Dermis microvascular lymphatic vessel endothelial cell (primary cell): ENCODE measurements around the gene JARID2. TPM values are rescaled to one million over a fixed set of nuclear protein-coding genes. Genes with fewer than 3 reads are reported as not detected.

Experiments
- DNase-seq, 2 donors: peaks; one replicate each; pipeline versions ENCODE4 v3.0.0 to v3.0.0-alpha.2; 2010; ENCODE audit warnings: low read depth in 2 of 2
- total RNA-seq: library from RNA; depleted of rRNA; stranded (reverse); fragments of >200 nt; gene quantifications from 2 replicates; pipeline ENCODE4 v1.2.1, GENCODE V29; 2014

Gene JARID2
- total RNA-seq, 1 donor from 2014 or later: 11.8 TPM

DNA sequence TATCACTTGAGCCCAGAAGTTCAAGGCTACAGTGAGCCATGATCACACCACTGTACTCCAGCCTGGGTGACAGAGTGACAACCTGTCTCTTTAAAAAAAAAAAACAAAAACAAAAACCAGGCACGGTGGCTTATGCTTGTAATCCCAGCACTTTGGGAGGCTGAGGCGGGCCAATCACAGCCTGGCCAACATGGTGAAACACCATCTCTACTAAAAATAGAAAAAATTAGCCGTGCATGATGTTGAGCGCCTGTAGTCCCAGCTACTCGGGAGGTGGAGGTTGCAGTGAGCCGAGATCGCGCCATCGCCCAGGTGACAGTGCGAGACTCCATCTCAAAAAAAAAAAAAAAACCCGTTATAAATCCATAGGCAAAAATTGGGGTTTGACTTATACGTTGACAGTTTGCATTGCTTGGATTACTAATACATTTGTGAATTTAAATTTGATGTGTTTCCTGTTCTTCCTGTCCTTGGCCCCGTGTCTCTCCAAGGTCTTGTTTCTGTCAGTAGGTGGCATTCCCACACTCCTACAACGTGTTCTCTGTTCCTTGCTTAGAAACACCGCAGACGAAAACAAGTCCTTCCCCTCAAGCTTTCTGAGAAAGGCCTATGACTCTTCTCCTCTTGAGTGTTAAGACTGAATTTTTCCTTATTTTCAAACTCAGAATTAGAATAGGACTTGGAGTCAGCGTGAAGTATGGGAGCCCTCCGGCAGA, 269.9 kb downstream of the JARID2 start:
- no peak for DNase-seq

DNA sequence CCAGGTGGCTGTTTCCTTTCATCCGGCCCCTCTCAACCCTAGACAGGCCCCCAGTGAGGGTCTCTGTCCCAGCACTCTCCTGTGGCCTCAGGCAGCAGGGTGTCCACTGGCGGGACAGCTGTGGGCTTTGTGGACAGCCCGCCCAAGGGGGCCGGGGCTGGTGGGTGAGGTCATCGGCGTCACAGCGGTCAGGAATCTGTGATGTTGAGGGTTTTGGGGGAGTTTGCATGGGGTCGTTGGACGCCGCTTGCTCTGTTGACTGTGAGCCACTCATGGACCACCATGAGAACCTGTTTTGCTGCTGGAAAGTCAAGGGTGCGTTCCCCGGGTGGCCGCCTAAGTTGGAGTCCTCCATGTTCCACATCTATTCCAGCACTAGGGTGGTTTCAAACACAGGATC, 270.5 kb downstream of the JARID2 start:
- DNase-seq: no peak

- DNase-seq: no peak
Measured at GRCh38 chr6:15516923-15517560, 271.2 kb downstream of the JARID2 start.

- no peak for DNase-seq
Measured at GRCh38 chr6:15517600-15517999, 271.7 kb downstream of the JARID2 start.

- DNase-seq: no peak
Measured at GRCh38 chr6:15518057-15518456, 272.2 kb downstream of the JARID2 start.

GRCh38 chr6:15518878-15519277, 273.0 kb downstream of the JARID2 start:
- no peak for DNase-seq

GRCh38 chr6:15519681-15520080, 273.8 kb downstream of the JARID2 start:
- DNase-seq: no peak

DNA sequence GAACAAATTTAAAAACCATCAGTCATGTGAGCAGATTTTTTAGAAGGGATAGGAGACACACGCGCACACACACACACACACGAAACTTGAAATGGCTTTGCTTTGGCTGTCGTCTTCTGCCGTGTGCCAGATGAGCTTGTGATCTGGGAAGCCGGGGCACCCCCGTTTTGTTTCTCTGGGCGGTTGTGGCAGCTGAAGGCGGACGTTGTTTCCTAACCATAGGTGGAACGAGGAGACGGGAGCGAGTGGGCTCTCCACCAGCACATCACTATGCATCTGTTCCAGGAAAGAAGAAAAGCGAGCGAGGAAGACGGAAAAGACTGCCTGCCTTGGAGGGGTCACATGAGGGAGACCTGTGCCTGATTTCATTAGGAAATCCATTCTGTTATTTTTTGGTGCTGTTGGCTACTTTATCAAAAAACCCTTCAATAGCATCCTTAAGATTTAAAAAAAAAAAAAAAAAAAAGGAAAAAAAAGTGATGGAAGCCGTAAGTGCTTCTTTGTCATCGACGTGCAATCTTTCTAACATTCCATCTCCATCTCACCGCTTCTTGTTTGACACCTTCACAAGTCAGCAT, 274.8 kb downstream of the JARID2 start:
- DNase-seq: no peak

GRCh38 chr6:15521582-15521981, 275.7 kb downstream of the JARID2 start:
- peak in 1 of 2 donors; percentile 35 for DNase-seq

DNA sequence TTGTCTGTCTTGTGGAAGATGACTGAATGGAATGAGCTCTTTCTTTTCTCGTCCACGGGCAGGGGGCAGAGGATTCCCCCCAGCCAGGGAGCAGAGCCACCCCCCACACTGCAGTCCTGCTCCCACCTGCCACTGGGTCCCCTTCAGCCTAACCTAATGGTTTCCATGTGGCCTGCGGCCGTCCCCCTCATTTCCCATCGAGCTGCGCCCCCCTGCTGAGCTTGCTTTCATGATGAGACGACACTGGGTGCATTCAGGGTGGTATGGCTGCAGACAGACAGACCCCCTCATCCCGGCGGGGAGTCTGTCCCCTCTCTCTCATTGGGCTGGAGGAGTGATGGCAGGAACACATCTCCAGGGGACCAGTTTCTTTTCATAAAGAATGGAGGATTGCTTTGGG, 276.2 kb downstream of the JARID2 start:
- DNase-seq: no peak

GRCh38 chr6:15522427-15522826, 276.6 kb downstream of the JARID2 start:
- DNase-seq: peak; percentile 41 to 82

GRCh38 chr6:15522856-15523529, 277.1 kb downstream of the JARID2 start:
- DNase-seq: no peak

- DNase-seq: no peak
Measured at GRCh38 chr6:15523679-15524630, 278.1 kb downstream of the JARID2 start.

DNA sequence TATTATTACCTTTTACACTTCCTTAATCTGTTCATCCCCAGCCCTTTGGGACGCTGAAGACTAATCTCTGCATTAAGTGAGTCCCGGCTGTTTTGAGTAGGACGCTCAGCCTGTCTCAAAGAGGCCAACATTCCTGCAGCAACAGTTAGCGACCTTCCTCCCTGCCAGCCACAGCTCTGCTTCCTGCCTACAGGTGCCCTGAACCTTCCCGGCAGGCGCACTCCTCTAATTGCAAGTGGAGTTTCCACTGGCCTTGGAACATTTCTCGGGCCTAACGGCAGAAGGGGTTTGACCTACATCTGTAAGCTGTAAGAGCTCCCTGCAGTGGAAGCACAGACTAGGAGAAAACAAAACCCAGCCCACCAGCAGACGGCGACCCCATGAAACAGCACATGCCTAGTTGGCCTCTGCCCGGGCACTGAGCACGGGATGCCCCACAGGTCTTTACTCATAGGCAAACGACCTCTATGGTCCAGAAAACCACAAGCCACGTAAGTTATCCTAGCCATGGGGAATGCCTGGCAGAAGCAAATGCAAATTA, 279.1 kb downstream of the JARID2 start:
- no peak for DNase-seq

GRCh38 chr6:15526212-15526701, 280.4 kb downstream of the JARID2 start:
- no peak for DNase-seq

GRCh38 chr6:15527838-15528617, 282.2 kb downstream of the JARID2 start:
- DNase-seq: no peak

GRCh38 chr6:15528870-15529269, 283.0 kb downstream of the JARID2 start:
- DNase-seq: no peak

- DNase-seq: no peak
Measured at GRCh38 chr6:15530411-15530810, 284.5 kb downstream of the JARID2 start.

- no peak for DNase-seq
Measured at GRCh38 chr6:15531973-15532372, 286.1 kb downstream of the JARID2 start.
